AG09309 (cell line): Measurements from ENCODE around the gene PIR.

Experiments used
- DNase-seq: peaks from one replicate; pipeline ENCODE4 v3.0.0-alpha.2; 2010; ENCODE audit warnings: low read depth
- H3K4me3 ChIP-seq: 2 replicates; pipeline ENCODE4 v1.5.1; 2011; ENCODE audit warnings: mild to moderate bottlenecking, low read depth, low read length, moderate library complexity; ENCODE audit not compliant: control insufficient read depth
- TF ChIP-seq, protein P1 (sequence below): IDR thresholded peaks from 2 replicates; pipeline ENCODE4 v1.5.1; 2011; ENCODE audit warnings: mild to moderate bottlenecking, low read depth, low read length, inconsistent platforms; ENCODE audit not compliant: insufficient read depth, control insufficient read depth; ENCODE audit errors: missing control alignments

PIR gene

GRCh38 chrX:15496824-15497223, 3.7 kb upstream of the PIR start:
- no peak overlapping the region for H3K4me3 ChIP-seq
- TF ChIP-seq, protein P1, sequence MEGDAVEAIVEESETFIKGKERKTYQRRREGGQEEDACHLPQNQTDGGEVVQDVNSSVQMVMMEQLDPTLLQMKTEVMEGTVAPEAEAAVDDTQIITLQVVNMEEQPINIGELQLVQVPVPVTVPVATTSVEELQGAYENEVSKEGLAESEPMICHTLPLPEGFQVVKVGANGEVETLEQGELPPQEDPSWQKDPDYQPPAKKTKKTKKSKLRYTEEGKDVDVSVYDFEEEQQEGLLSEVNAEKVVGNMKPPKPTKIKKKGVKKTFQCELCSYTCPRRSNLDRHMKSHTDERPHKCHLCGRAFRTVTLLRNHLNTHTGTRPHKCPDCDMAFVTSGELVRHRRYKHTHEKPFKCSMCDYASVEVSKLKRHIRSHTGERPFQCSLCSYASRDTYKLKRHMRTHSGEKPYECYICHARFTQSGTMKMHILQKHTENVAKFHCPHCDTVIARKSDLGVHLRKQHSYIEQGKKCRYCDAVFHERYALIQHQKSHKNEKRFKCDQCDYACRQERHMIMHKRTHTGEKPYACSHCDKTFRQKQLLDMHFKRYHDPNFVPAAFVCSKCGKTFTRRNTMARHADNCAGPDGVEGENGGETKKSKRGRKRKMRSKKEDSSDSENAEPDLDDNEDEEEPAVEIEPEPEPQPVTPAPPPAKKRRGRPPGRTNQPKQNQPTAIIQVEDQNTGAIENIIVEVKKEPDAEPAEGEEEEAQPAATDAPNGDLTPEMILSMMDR, result no peak
- no peak for DNase-seq

GRCh38 chrX:15495801-15496200, 2.7 kb upstream of the PIR start:
- TF ChIP-seq, protein P1, result no peak
- no peak for DNase-seq
- H3K4me3 ChIP-seq, result no peak overlapping the region

DNA sequence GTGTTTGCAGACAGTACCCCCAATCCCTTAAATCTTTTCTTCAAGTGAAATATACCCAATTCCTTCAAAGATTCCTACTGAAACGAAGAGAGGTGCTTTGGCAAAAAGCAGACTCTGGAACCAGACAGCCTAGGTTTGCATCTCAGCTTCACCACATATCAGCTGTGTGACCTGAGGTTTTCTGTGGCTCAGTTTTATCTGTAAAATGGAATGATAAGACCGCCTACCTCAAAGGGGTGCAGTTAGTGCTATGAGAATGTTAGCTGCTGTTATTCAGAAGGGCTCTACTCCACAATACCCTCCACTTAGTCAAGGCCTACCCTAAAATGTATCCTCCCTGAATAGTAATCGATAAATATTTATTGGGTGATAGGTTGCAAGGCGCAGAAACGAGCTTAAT, 664 bp downstream of the PIR start:
- H3K4me3 ChIP-seq, result peak overlapping the region; percentile 59
- no peak for DNase-seq
- TF ChIP-seq, protein P1, result no peak

DNA sequence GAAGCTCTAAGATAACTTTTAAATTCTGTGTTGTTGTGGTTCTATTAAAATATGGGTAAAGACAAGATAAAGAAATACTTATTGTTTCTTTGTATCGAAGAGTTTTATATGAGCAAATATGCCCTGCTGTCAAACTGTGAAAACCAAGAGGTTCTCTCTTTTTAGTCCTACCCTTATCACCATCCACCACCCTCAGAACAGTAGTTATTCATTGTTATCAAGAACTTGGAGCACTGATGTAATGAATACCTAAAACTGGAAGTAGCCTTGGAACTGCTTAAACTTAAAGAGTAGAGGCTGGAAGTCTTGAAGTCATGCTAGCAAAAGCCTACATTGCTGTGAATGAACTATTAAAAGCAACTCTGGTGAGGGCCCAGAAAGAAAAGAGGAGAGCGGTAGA, 9.2 kb downstream of the PIR start:
- TF ChIP-seq, protein P1, result no peak
- no peak overlapping the region for H3K4me3 ChIP-seq
- DNase-seq, result no peak

DNA sequence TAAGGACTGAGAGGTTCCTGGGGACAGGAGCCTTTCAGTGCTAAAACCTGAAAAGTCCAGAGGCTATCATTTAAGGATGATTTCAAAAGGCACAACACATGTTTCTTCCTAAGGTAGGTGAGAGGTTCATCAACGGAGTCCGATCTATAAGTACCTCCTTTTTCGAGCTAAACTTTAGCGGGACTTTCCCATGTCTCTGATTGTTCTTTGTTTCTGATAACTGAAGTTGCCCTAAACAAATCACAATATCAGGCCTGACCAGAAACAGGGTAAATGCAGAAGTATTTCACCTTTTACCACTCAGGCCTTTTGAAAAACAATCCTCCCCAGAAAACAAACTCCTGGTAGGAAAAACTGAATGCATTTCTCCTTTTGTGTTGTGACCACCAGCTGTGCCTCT, 17.6 kb downstream of the PIR start:
- H3K4me3 ChIP-seq, result no peak overlapping the region
- TF ChIP-seq, protein P1, result no peak
- no peak for DNase-seq

GRCh38 chrX:15475021-15475420, 18.1 kb downstream of the PIR start:
- no peak for DNase-seq
- H3K4me3 ChIP-seq, result no peak overlapping the region
- TF ChIP-seq, protein P1, result no peak

DNA sequence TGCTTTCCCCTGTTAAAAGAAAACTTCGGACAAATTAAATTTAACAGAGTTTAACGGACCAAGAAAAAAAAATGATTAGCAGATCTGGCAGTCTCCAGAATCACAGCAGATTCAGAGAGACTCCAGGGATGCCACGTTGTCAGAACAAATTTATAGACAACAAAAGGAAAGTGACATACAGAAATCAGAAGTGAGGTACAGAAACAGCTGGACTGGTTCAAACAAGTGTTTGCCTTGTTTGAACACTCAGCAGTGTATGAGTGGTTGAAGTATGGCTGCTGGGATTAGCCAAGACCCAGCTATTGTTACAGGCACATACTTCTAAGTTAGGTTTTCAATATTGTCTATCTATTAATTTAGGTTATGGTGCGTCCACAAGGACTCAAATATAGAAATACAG, 19.1 kb downstream of the PIR start:
- TF ChIP-seq, protein P1, result no peak
- no peak overlapping the region for H3K4me3 ChIP-seq
- no peak for DNase-seq
